Endothelial cell of umbilical vein (primary cell): ENCODE data around the gene LRRC74B. TPM values are rescaled to one million over a fixed set of nuclear protein-coding genes. Genes with fewer than 3 reads are reported as not detected.

Source experiments
- BruUV-seq: library from RNA; stranded (reverse); fragments of 400-500 nt; replicated peaks from 2 replicates; lab custom pipeline; 2021; lab: Mats Ljungman, UMichigan
- CTCF ChIA-PET: fragments of 300-600, 350-600 bp; sonication (Branson Sonifier 250); formaldehyde crosslinking; loops from one replicate; lab custom pipeline; 2021; ENCODE audit warnings: antibody characterized with exemption, inconsistent platforms; lab: Charles Lee
- POLR2A ChIA-PET: fragments of 300-600, 350-600 bp; sonication (Branson Sonifier 250); formaldehyde crosslinking; loops from one replicate; lab custom pipeline; 2021; ENCODE audit warnings: antibody characterized with exemption, inconsistent platforms; lab: Charles Lee
- DNase-seq: peaks from one replicate; pipeline ENCODE4 v3.0.0-alpha.2; 2011; ENCODE audit warnings: low read depth, low spot score
- FAIRE-seq: peaks from 2 replicates; lab custom pipeline; 2011; peaks lifted over from hg19 to GRCh38; lab: Jason Lieb, UNC
- H2AFZ ChIP-seq: 2 replicates; pipeline ENCODE4 v1.6.0; 2012; ENCODE audit warnings: low read depth, low read length, control low read depth, inconsistent platforms
- H3K27ac ChIP-seq: 2 replicates; pipeline ENCODE4 v1.5.1; 2011; ENCODE audit warnings: low read depth, mild to moderate bottlenecking, control low read depth, low read length, moderate library complexity; ENCODE audit not compliant: insufficient read depth
- H3K27me3 ChIP-seq, 2 experiments: 2 replicates each; pipeline versions ENCODE4 v1.6.0 to v1.6.1; 2011; ENCODE audit warnings: low read length in 2 of 2, mixed read lengths in 1 of 2; ENCODE audit not compliant: control insufficient read depth in 2 of 2, insufficient read depth in 2 of 2
- H3K36me3 ChIP-seq, 2 experiments: 2 replicates in 1 of 2; 3 replicates in 1 of 2; pipeline ENCODE4 v1.5.1; 2011; ENCODE audit warnings: low read length in 2 of 2, mild to moderate bottlenecking in 1 of 2, moderate library complexity in 1 of 2; ENCODE audit not compliant: control insufficient read depth in 2 of 2, insufficient read depth in 2 of 2; ENCODE audit errors: extremely low read depth in 1 of 2
- H3K4me1 ChIP-seq: 3 replicates; pipeline ENCODE4 v1.5.1; 2011; ENCODE audit warnings: mild to moderate bottlenecking, low read length; ENCODE audit not compliant: control insufficient read depth, insufficient read depth; ENCODE audit errors: extremely low read depth
- H3K4me2 ChIP-seq: 2 replicates; pipeline ENCODE4 v1.6.1; 2011; ENCODE audit warnings: low read length, control low read depth, mixed read lengths; ENCODE audit not compliant: insufficient read depth
- H3K4me3 ChIP-seq, 3 experiments: fragments of 200-600 bp in 1 of 3; sonication (generic), shearing (Covaris generic) in 1 of 3; replicated peaks in 1 of 3; 2 replicates each; pipeline ENCODE4 v1.5.1; 2011 to 2016; ENCODE audit warnings: control low read depth in 3 of 3, low read length in 3 of 3, mild to moderate bottlenecking in 2 of 3, inconsistent platforms in 1 of 3, low read depth in 1 of 3, moderate library complexity in 1 of 3; ENCODE audit not compliant: insufficient read depth in 1 of 3
- H3K79me2 ChIP-seq: 2 replicates; pipeline ENCODE4 v1.6.0; 2012; ENCODE audit warnings: low read length, inconsistent platforms; ENCODE audit not compliant: control insufficient read depth, insufficient read depth
- H3K9ac ChIP-seq: replicated peaks from 2 replicates; pipeline ENCODE3; 2011; ENCODE audit warnings: low read length, control low read depth; ENCODE audit not compliant: insufficient read depth; ENCODE audit errors: extremely low read depth
- H3K9me1 ChIP-seq: replicated peaks from 3 replicates; pipeline ENCODE4 v1.6.0; 2011; ENCODE audit warnings: mild to moderate bottlenecking, low read length; ENCODE audit not compliant: control insufficient read depth, insufficient read depth; ENCODE audit errors: extremely low read depth
- H3K9me3 ChIP-seq: replicated peaks from 2 replicates; pipeline ENCODE4 v1.5.1; 2012; ENCODE audit warnings: low read length, inconsistent platforms; ENCODE audit not compliant: control insufficient read depth, insufficient read depth
- H4K20me1 ChIP-seq: replicated peaks from 2 replicates; pipeline ENCODE3; 2011; ENCODE audit warnings: mild to moderate bottlenecking, low read length; ENCODE audit not compliant: control insufficient read depth, insufficient read depth; ENCODE audit errors: extremely low read depth
- CTCF ChIP-seq, 2 donors: IDR thresholded peaks; 1 replicate in 1 of 2; 2 replicates in 1 of 2; pipeline ENCODE4 v1.5.1; 2011; ENCODE audit warnings: low read length in 2 of 2, mild to moderate bottlenecking in 2 of 2, moderate library complexity in 2 of 2, control low read depth in 1 of 2, inconsistent platforms in 1 of 2, low read depth in 1 of 2; ENCODE audit not compliant: insufficient read depth in 1 of 2; ENCODE audit errors: extremely low read depth in 1 of 2
- EZH2 ChIP-seq: IDR thresholded peaks from 2 replicates; pipeline ENCODE4 v1.6.1; 2012; ENCODE audit warnings: borderline replicate concordance, low read depth, mild to moderate bottlenecking, moderate library complexity, low read length, inconsistent platforms; ENCODE audit not compliant: severe bottlenecking
- FOS ChIP-seq: IDR thresholded peaks from 2 replicates; pipeline ENCODE4 v1.6.1; 2011; ENCODE audit warnings: mild to moderate bottlenecking, low read length, moderate library complexity, borderline replicate concordance; ENCODE audit not compliant: insufficient read depth
- GATA2 ChIP-seq: IDR thresholded peaks from 2 replicates; pipeline ENCODE4 v1.7.0; 2011; ENCODE audit warnings: low read depth, mild to moderate bottlenecking, moderate library complexity, mixed read lengths, low read length; ENCODE audit not compliant: insufficient read length, insufficient read depth
- JUN ChIP-seq: IDR thresholded peaks from 2 replicates; pipeline ENCODE4 v1.6.1; 2011; ENCODE audit warnings: borderline replicate concordance, low read depth; ENCODE audit not compliant: insufficient read length, insufficient read depth
- MAX ChIP-seq: IDR thresholded peaks from 2 replicates; pipeline ENCODE4 v1.6.1; 2011; ENCODE audit not compliant: insufficient read depth, insufficient read length
- MYC ChIP-seq: IDR thresholded peaks from one replicate; pipeline ENCODE4 v1.6.1; 2011; ENCODE audit warnings: mild to moderate bottlenecking, low read depth, low read length
- POLR2A ChIP-seq: IDR thresholded peaks from 2 replicates; pipeline ENCODE4 v1.6.1; 2012; ENCODE audit warnings: low read depth, mild to moderate bottlenecking, control low read depth, low read length
- POLR2AphosphoS5 ChIP-seq: IDR thresholded peaks from 2 replicates; pipeline ENCODE4 v1.6.1; 2012; ENCODE audit warnings: low read depth, mild to moderate bottlenecking, control low read depth, low read length, moderate library complexity; ENCODE audit not compliant: insufficient read depth
- dilution Hi-C: fragments of 300-500 bp; cut with MboI; formaldehyde crosslinking; loops from one replicate; pipeline ENCODE4 v1.15.0; 2019; ENCODE audit warnings: low sequenced_read_pairs; ENCODE audit not compliant: extremely low pct_ligation_motif_present
- intact Hi-C: fragments of 100-400 bp; cut with micrococcal nuclease; formaldehyde crosslinking; loops from one replicate; pipeline ENCODE4 v1.10.0; 2022
- polyA plus RNA-seq, 4 experiments: library from polyadenylated mRNA; depleted of rRNA in 3 of 4; stranded (reverse) in 3 of 4; unstranded in 1 of 4; fragments of >200 nt; gene quantifications; 2 replicates each; pipeline versions ENCODE4 v1.2.1 to v1.2.3, GENCODE V29; 2011 to 2012; ENCODE audit warnings: missing spikeins in 1 of 4
- total RNA-seq: library from RNA; stranded (reverse); gene quantifications from 2 replicates; pipeline ENCODE4 v1.2.3, GENCODE V29; 2021

LRRC74B gene
- total and polyA plus RNA-seq, 2 donors (not counting 3 experiments of a cell fraction or from before 2014, with no cell fraction given) = not detected

GRCh38 chr22:21073023-21073422 is 27.3 kb downstream of the LRRC74B start:
- Histone ChIP-seq H3K4me2 (no peak overlapping the region), H3K79me2 (no peaks in the 10 kb centered on the region), H3K27me3 (no peaks in the 10 kb centered on the region), H3K27ac (no peak overlapping the region), H4K20me1 (peaks cover 2% of the 10 kb centered on the region), H3K9ac (no peak overlapping the region), H3K4me3 (no peak overlapping the region), H3K4me1 (no peaks in the 10 kb centered on the region), H2AFZ (no peak overlapping the region), H3K36me3 (no peaks in the 10 kb centered on the region), H3K9me1 (no peaks in the 10 kb centered on the region), H3K9me3 (no peaks in the 10 kb centered on the region)
- no peak for DNase-seq
- no TSS peak for BruUV-seq
- TF ChIP-seq POLR2AphosphoS5 (no peak), POLR2A (no peak), FOS (no peak)
- no peak for FAIRE-seq
- POLR2A ChIA-PET = no interaction called here
- dilution Hi-C loops (no loop called here), intact Hi-C loops (no loop called here)
- CTCF ChIA-PET = no interaction called here

- H3K4me3 ChIP-seq = no peak overlapping the region
- CTCF ChIA-PET = no interaction called here
- H3K4me2 ChIP-seq = no peak overlapping the region
- DNase-seq = no peak
- POLR2A ChIA-PET = no interaction called here
- no peaks in the 10 kb centered on the region for H3K4me1 ChIP-seq
- no TSS peak for BruUV-seq
- H3K27me3 ChIP-seq = no peaks in the 10 kb centered on the region
- no peak overlapping the region for H3K9ac ChIP-seq
- intact Hi-C loops (no loop called here), dilution Hi-C loops (no loop called here)
- FAIRE-seq = no peak
- no peak overlapping the region for H3K27ac ChIP-seq
- no peaks in the 10 kb centered on the region for H3K9me1 ChIP-seq
- TF ChIP-seq EZH2 = no peak
- no peak for TF ChIP-seq MAX
- TF ChIP-seq POLR2A = no peak
- no peak for TF ChIP-seq MYC
- no peak for TF ChIP-seq POLR2AphosphoS5
- TF ChIP-seq CTCF (IDR thresholded peaks at IDR 0.05; ENCODE audit: extremely low read depth in 1 of 2, insufficient read depth in 1 of 2, low read depth in 1 of 2, low read length in 2 of 2) = no peak
- no peak for TF ChIP-seq FOS
- TF ChIP-seq GATA2 = no peak
- TF ChIP-seq JUN = no peak
- peaks cover 2% of the 10 kb centered on the region for H4K20me1 ChIP-seq
- no peaks in the 10 kb centered on the region for H3K9me3 ChIP-seq
- H3K79me2 ChIP-seq = no peaks in the 10 kb centered on the region
- H3K36me3 ChIP-seq = no peaks in the 10 kb centered on the region
- H2AFZ ChIP-seq = no peak overlapping the region
Measured at GRCh38 chr22:21073482-21073881, 27.7 kb downstream of the LRRC74B start.
